CD4-positive, alpha-beta T cell treated with Interferon gamma for 1 hour (primary cell): ENCODE data around the gene CNTN5.
"Not testable (repeated sequence)": the region's sequence is repeated elsewhere in the genome, so short reads cannot be mapped to it uniquely, and the experiment has no call there.

Experiments
- DNase-seq: peaks from one replicate; pipeline ENCODE4 v3.0.0-alpha.2; 2020

CNTN5 gene

GRCh38 chr11:99812516-99812915, 791.8 kb downstream of the CNTN5 start:
- DNase-seq, result no peak

GRCh38 chr11:99814021-99814420, 793.3 kb downstream of the CNTN5 start:
- no peak for DNase-seq

DNA sequence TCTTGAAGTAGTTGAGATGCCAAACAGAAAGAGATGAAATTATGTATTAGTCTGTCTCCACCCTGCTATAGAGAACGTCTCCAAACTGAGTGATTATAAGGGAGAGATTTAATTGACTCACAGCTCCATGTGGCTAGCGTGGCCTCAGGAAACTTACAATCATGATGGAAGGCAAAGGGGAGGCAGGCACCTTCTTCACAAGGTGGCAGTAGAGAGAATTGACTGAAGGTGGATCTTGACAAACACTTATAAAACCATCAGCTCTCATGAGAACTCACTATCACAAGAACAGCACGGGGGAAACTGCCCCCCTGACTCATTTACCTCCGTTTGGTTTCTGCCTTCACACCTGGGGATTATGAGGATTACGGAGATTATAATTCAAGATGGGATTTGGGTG, 794.0 kb downstream of the CNTN5 start:
- DNase-seq, result no peak

- no peak for DNase-seq
Measured at GRCh38 chr11:99818991-99819390, 798.2 kb downstream of the CNTN5 start.

GRCh38 chr11:99822846-99823565, 802.3 kb downstream of the CNTN5 start:
- DNase-seq, result no peak

DNA sequence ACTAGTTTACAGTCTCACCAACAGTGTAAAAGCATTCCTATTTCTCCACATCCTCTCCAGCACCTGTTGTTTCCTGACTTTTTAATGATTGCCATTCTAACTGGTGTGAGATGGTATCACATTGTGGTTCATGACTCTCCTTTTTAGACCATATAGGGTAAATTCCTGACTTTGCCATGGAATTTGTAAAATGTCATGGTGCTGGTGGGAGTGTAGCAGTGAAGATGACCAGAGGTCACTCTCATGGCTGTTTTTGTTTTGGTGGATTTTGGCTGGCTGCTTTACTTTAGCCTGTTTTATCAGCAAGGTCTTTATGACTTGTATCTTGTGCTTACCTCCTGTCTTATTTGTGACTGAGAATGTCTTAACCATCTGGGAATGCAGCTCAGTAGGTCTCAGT, 816.0 kb downstream of the CNTN5 start:
- not testable (repeated sequence) for DNase-seq

- DNase-seq, result no peak
Measured at GRCh38 chr11:99841885-99842284, 821.1 kb downstream of the CNTN5 start.

DNA sequence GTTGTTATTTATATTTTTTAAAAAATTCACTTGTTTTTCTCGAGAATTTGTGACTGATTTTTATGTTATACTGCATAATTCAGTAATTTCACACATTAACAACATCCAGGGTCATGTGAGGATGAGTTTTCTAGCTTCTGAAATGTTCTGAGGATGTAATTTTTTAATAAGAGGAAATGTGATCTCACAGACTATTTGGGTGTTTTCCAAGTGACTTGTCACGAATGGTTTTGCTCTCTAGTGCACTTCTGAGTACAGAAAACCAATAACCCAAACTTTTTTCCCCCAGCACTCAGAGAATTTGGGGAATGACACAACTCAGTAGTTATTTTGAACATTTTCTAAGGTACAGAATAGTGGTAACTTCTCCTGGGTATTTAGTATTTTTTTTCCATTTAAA, 845.2 kb downstream of the CNTN5 start:
- no peak for DNase-seq

DNA sequence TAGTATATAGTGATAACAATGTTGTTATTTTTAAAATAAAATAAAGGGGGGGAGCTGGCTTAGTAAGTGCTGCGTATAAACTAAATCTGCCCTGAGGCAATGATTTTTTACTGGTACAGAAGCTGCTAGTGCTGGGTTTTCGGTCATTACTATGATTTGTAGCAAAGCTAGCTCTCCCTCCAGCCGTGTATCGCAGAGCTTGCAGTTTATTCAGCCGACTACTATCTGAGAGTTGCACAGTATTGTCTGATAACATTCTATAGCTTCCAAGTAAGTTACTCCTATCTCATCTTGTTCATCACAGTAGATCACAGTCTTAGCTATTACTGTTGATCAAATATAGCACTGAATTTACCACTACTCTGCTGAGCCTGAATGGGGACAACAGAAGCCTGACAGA, 860.9 kb downstream of the CNTN5 start:
- no peak for DNase-seq

- no peak for DNase-seq
Measured at GRCh38 chr11:99884750-99885149, 864.0 kb downstream of the CNTN5 start.

DNA sequence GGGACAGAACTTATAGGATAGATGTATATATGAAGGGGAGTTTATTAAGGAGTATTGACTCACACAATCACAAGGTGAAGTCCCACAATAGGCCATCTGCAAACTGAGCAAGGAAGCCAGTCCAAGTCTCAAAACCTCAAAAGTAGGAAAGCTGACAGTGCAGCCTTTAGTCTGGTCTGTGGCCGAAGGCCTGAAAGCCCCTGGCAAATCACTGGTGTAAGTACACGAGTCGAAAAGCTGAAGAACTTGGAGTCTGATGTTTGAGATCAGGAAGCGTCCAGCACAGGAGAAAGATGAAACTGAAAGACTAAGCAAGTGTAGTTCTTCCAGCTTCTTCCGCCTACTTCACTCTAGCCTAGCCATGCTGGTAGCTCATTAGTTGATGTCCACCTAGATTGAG, 866.7 kb downstream of the CNTN5 start:
- DNase-seq, result no peak

GRCh38 chr11:99893811-99894210, 873.1 kb downstream of the CNTN5 start:
- no peak for DNase-seq

DNA sequence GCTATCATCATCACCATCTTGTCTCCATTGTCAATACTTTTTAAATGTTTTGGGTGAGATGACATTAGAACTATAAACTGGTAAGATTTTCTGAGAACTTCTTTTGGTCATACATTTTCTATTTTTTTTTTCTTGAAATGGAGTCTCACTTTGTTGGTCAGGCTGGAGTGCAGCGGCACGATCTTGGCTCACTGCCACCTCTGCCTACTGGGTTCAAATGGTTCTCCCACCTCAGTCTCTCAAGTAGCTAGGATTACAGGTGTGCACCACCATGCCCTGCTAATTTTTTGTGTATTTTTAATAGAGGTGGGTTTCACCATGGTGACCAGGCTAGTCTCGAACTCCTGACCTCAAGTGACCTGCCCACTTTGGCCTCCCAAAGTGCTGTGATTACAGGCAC, 880.4 kb downstream of the CNTN5 start:
- no peak for DNase-seq

- DNase-seq, result no peak
Measured at GRCh38 chr11:99911116-99911515, 890.4 kb downstream of the CNTN5 start.

DNA sequence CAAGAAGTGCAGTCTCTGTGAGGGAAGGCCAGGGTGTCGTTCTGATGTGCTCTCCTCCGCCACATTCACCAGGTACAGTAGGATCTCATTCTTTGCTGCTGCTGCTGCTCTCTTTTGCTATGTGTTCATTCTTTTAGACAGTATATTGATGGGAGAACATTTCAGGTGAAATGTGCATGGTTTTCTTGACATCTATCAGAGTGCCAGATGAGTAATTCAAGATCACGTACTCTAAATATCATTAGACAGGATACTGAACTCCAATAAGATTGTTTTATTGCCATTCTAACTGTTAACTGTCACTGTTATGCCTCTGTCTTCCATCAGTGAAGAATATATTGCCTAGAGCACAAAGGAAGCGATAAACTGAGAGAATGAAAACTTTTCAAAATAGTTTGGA, 895.3 kb downstream of the CNTN5 start:
- no peak for DNase-seq

DNA sequence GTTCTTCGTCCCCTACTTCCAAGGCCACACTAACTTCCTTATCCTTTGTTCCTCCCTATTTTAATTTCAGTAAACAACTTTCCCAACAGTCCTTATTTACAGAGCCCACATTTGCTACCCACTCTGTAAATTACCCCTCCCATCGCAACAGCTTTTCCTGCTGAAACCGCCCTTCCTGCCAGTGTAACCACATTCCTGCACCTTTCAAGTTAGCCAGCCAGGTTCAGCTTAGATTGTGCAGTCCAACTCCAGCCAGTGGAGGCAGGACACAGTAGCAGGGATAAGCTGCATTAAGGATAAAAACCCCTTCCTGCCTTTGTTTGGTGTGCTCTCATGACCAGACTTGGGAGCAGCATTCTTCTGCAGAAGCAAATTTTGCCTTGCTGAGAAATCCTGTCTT, 898.0 kb downstream of the CNTN5 start:
- DNase-seq, result no peak

DNA sequence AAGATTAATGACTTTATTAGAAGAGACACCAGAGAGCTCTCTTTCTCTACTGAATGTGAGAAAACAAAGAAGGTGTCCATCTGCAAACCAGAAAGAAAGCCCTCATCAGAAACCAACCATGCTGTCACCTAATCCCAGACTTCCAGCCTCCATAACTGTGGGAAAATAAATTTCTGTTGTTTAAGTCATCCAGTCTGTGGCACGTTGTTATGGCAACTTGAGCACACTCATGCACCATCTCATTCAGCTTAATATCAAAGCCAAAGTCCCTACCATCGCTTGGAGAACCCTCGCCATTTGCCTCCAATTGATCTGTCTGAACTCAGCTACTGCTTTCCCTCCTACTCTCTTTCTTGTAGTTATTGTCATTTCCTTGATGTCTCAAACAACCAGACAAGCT, 900.2 kb downstream of the CNTN5 start:
- DNase-seq, result no peak

DNA sequence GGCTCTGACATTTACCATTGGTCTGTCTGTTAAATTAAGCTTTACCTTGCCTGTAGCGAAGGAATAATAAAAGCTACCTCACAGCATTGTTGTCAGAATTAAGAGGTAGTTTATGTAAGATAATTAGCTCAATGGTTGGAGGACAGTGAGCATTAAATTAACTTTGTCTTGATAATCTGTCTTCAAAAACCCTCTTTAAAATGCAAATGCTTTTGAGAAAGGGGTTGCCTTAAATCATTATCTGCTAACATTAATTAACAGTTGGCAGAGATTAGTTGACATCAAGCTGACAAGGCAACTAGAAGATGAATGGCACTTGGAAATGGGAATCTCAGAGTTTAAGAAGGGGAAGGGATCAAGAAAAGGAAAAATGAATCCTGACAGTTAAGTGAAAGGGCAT, 905.2 kb downstream of the CNTN5 start:
- DNase-seq, result no peak

- no peak for DNase-seq
Measured at GRCh38 chr11:99932684-99933083, 911.9 kb downstream of the CNTN5 start.

GRCh38 chr11:99934008-99934407, 913.3 kb downstream of the CNTN5 start:
- no peak for DNase-seq

- no peak for DNase-seq
Measured at GRCh38 chr11:99937330-99937729, 916.6 kb downstream of the CNTN5 start.

DNA sequence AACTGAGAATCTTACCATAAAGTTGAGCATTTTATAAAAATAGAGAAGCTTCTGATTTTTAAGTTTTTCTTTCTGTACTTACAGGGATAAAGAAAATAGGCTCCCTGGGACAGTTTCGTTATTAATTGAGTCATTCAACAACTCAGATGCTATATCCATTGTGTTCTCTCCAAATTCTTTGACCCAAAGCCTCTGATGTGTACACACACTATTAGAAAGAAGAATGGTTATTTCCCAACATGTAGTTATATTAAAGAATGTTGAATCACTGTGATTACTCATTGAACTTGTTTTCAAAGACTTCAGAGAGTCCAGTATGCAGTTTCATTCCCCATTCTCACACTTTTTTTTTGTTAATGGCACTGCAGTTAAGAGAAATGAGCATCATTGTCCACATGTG, 932.1 kb downstream of the CNTN5 start:
- DNase-seq, result no peak

GRCh38 chr11:99960536-99960935, 939.8 kb downstream of the CNTN5 start:
- no peak for DNase-seq

GRCh38 chr11:99968336-99968735, 947.6 kb downstream of the CNTN5 start:
- no peak for DNase-seq

DNA sequence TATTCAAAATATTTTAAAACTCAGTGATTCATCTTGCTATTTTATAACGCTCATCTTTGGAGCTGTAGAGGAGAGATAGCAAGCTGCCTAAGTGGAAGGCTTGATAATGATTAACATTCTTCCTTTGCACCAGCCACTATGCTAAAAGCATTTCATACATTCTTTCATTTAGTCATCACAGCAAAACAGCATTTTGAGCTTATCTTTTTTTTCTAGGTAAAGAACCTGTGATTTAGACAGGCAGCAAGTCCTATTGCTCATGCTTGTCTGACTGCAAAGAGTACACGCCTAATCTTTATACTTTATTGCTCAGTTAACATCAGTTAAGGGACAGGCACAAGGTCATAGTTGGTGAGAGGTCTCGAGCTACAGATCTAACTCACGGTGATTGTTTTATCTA, 953.2 kb downstream of the CNTN5 start:
- DNase-seq, result no peak

- DNase-seq, result no peak
Measured at GRCh38 chr11:99979042-99979441, 958.3 kb downstream of the CNTN5 start.
